ENCODE results near the gene EMP1.

EMP1 gene

GRCh38 chr12:13196130-13196921 is at the start of gene EMP1:
EMP1 (plus strand) TSS chr12:13196726; CDS start chr12:13211511, 14,785 bp downstream.
- no peak for TF ChIP-seq ZNF274 (IDR thresholded peaks at IDR 0.05; ENCODE audit: low read depth, low read length)

GRCh38 chr12:13147688-13148484 is 48.6 kb upstream of the EMP1 start:
- H3K4me3 ChIP-seq (ENCODE audit: low read length) = no peak overlapping the region
- TF ChIP-seq ZNF274 (IDR thresholded peaks at IDR 0.05; ENCODE audit: low read depth, low read length) = no peak

More at GRCh38 chr12:13196130-13196921, at the start of gene EMP1:
- H3K4me3 ChIP-seq (ENCODE audit: low read length) = peak within 1 kb of the TSS; percentile 8; the same call in 1 of the 2 replicates

- H3K4me3 ChIP-seq (ENCODE audit: low read length) = no peak overlapping the region
- no peak for TF ChIP-seq ZNF274 (IDR thresholded peaks at IDR 0.05; ENCODE audit: low read depth, low read length)
Measured at GRCh38 chr12:13148485-13148847, 48.1 kb upstream of the EMP1 start.

- no peak for TF ChIP-seq ZNF274 (IDR thresholded peaks at IDR 0.05; ENCODE audit: low read depth, low read length)
- no peak overlapping the region for H3K4me3 ChIP-seq (ENCODE audit: low read length)
Measured at GRCh38 chr12:13149411-13149810, 47.1 kb upstream of the EMP1 start.

GRCh38 chr12:13152281-13152680 is 44.2 kb upstream of the EMP1 start:
- no peak overlapping the region for H3K4me3 ChIP-seq (ENCODE audit: low read length)
- no peak for TF ChIP-seq ZNF274 (IDR thresholded peaks at IDR 0.05; ENCODE audit: low read depth, low read length)

- no peak overlapping the region for H3K4me3 ChIP-seq (ENCODE audit: low read length)
- no peak for TF ChIP-seq ZNF274 (IDR thresholded peaks at IDR 0.05; ENCODE audit: low read depth, low read length)
Measured at GRCh38 chr12:13152756-13153155, 43.8 kb upstream of the EMP1 start.

- TF ChIP-seq ZNF274 (IDR thresholded peaks at IDR 0.05; ENCODE audit: low read depth, low read length) = no peak
- no peak overlapping the region for H3K4me3 ChIP-seq (ENCODE audit: low read length)
Measured at GRCh38 chr12:13153180-13153579, 43.3 kb upstream of the EMP1 start.

GRCh38 chr12:13154027-13154538 is 42.4 kb upstream of the EMP1 start:
- no peak for TF ChIP-seq ZNF274 (IDR thresholded peaks at IDR 0.05; ENCODE audit: low read depth, low read length)
- no peak overlapping the region for H3K4me3 ChIP-seq (ENCODE audit: low read length)

GRCh38 chr12:13154831-13155230 is 41.7 kb upstream of the EMP1 start:
- no peak for TF ChIP-seq ZNF274 (IDR thresholded peaks at IDR 0.05; ENCODE audit: low read depth, low read length)

GRCh38 chr12:13156277-13156676 is 40.2 kb upstream of the EMP1 start:
- H3K4me3 ChIP-seq (ENCODE audit: low read length) = no peak overlapping the region
- no peak for TF ChIP-seq ZNF274 (IDR thresholded peaks at IDR 0.05; ENCODE audit: low read depth, low read length)

More at GRCh38 chr12:13154831-13155230, 41.7 kb upstream of the EMP1 start:
- no peak overlapping the region for H3K4me3 ChIP-seq (ENCODE audit: low read length)

- no peak for TF ChIP-seq ZNF274 (IDR thresholded peaks at IDR 0.05; ENCODE audit: low read depth, low read length)
- H3K4me3 ChIP-seq (ENCODE audit: low read length) = no peak overlapping the region
Measured at GRCh38 chr12:13161172-13161571, 35.4 kb upstream of the EMP1 start.

- no peak for TF ChIP-seq ZNF274 (IDR thresholded peaks at IDR 0.05; ENCODE audit: low read depth, low read length)
- H3K4me3 ChIP-seq (ENCODE audit: low read length) = no peak overlapping the region
Measured at GRCh38 chr12:13162904-13163303, 33.6 kb upstream of the EMP1 start.

GRCh38 chr12:13163868-13164635 is 32.5 kb upstream of the EMP1 start:
- TF ChIP-seq ZNF274 (IDR thresholded peaks at IDR 0.05; ENCODE audit: low read depth, low read length) = no peak
- H3K4me3 ChIP-seq (ENCODE audit: low read length) = no peak overlapping the region

Measured in GM08714 (cell line).